Panc1 (cell line): ENCODE data around the gene CA12.

Experiments
- POLR2AphosphoS5 ChIP-seq: IDR thresholded peaks from 2 replicates; pipeline ENCODE4 v1.6.1; 2012; ENCODE audit warnings: mild to moderate bottlenecking, low read depth, low read length, moderate library complexity
- TCF7L2 ChIP-seq: IDR thresholded peaks from 2 replicates; pipeline ENCODE4 v1.6.1; 2011; ENCODE audit warnings: mild to moderate bottlenecking, low read depth, low read length, inconsistent platforms
- TF ChIP-seq, protein P1 (sequence below): fragments of 450-650 bp; IDR thresholded peaks from 2 replicates; pipeline ENCODE4 v1.5.1; 2017; ENCODE audit warnings: mild to moderate bottlenecking

DNA sequence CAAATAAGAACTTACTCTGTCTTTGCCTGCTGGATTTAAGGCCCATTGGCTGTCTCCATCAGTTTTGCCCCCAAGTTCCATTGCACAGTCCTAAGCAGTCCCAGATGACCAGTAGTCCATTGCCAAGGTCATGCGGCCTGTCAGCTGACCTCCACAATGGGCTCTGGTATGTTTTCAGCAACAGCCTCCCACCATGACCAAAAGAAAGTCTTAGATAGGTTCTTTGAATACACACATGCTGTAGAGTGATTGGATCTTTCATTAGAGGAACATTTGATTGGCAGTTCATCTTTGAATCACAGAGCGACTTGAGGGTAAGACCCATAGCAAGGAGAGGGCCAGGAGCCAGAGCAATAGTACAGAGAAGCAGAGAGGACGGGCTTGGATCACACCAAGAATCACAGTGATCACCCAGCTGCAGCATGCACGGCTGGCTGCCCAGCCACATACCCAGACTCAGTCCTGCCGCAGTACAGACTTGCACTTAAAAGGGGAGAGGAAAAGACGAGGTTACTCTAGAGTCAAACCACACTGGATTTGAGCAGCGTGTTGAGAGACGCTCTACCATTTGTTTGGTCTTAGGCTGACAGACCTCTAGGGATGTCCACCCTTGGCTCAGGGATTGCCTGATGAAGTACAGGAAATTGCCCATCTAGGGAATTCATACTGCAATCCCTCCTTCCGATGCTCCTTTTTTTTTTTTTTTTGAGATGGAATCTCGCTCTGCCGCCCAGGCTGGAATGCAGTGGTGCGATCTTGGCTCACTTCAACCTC is 53.8 kb downstream of the CA12 start:
- TF ChIP-seq POLR2AphosphoS5 (no peak), TCF7L2 (no peak)
- TF ChIP-seq, protein P1, sequence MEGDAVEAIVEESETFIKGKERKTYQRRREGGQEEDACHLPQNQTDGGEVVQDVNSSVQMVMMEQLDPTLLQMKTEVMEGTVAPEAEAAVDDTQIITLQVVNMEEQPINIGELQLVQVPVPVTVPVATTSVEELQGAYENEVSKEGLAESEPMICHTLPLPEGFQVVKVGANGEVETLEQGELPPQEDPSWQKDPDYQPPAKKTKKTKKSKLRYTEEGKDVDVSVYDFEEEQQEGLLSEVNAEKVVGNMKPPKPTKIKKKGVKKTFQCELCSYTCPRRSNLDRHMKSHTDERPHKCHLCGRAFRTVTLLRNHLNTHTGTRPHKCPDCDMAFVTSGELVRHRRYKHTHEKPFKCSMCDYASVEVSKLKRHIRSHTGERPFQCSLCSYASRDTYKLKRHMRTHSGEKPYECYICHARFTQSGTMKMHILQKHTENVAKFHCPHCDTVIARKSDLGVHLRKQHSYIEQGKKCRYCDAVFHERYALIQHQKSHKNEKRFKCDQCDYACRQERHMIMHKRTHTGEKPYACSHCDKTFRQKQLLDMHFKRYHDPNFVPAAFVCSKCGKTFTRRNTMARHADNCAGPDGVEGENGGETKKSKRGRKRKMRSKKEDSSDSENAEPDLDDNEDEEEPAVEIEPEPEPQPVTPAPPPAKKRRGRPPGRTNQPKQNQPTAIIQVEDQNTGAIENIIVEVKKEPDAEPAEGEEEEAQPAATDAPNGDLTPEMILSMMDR = no peak
